Activated CD8-positive, alpha-beta memory T cell treated with anti-CD3 and anti-CD28 coated beads for 48 hours (primary cell): Measurements from ENCODE around the gene ZNF296.

ENCODE experiments used
- DNase-seq, 3 experiments: peaks; one replicate each; pipeline ENCODE4 v3.0.0-alpha.2; 2020; ENCODE audit warnings: low read depth in 2 of 3, low spot score in 2 of 3

The ZNF296 gene

GRCh38 chr19:45027371-45027770 lies 48.9 kb downstream of the ZNF296 start:
- DNase-seq = no peak

GRCh38 chr19:45025264-45025663 lies 51.0 kb downstream of the ZNF296 start:
- DNase-seq = no peak

GRCh38 chr19:45023048-45023447 lies 53.2 kb downstream of the ZNF296 start:
- DNase-seq = no peak

- no peak for DNase-seq
These were observed 54.3 kb downstream of the ZNF296 start for GRCh38 chr19:45021971-45022370.
